Caco-2 (cell line): ENCODE results near the gene ROBO4. TPM values are rescaled to one million over a fixed set of nuclear protein-coding genes. Genes with fewer than 3 reads are reported as not detected.

Source experiments
- BruUV-seq: library from RNA; stranded (reverse); fragments of 400-500 nt; replicated peaks from 2 replicates; lab custom pipeline; 2021; lab: Mats Ljungman, UMichigan
- CTCF ChIA-PET: fragments of 300-600 bp; sonication (Branson Sonifier 250); formaldehyde crosslinking; loops from one replicate; lab custom pipeline; 2022; ENCODE audit warnings: antibody characterized with exemption; lab: Charles Lee
- POLR2A ChIA-PET: fragments of 300-600 bp; sonication (Branson Sonifier 250); formaldehyde crosslinking; loops from one replicate; lab custom pipeline; 2022; ENCODE audit warnings: antibody characterized with exemption; lab: Charles Lee
- DNase-seq, 2 experiments: peaks; one replicate each; pipeline versions ENCODE4 v3.0.0 to v3.0.0-alpha.2; 2020 to 2022
- H3K27me3 ChIP-seq: replicated peaks from 2 replicates; pipeline ENCODE4 v1.6.0; 2011; ENCODE audit warnings: low read length; ENCODE audit not compliant: control insufficient read depth, insufficient read depth
- H3K36me3 ChIP-seq: 2 replicates; pipeline ENCODE4 v1.5.1; 2011; ENCODE audit warnings: low read length; ENCODE audit not compliant: control insufficient read depth, insufficient read depth
- H3K4me1 ChIP-seq: fragments of 250-450 bp; sonication (Bioruptor Pico); 2 replicates; pipeline ENCODE4 v1.5.1; 2020; ENCODE audit warnings: mild to moderate bottlenecking
- H3K4me3 ChIP-seq: 2 replicates; pipeline ENCODE4 v1.5.1; 2011; ENCODE audit warnings: low read depth, mild to moderate bottlenecking, control low read depth, low read length
- H3K9me3 ChIP-seq: fragments of 250-450 bp; sonication (Bioruptor Pico); 2 replicates; pipeline ENCODE4 v1.5.1; 2020; ENCODE audit warnings: mild to moderate bottlenecking, moderate library complexity
- H3K27ac Mint-ChIP-seq: one replicate; pipeline ENCODE4 v1.8.0; 2022; ENCODE audit warnings: mixed read lengths; ENCODE audit not compliant: unreplicated experiment
- H3K27me3 Mint-ChIP-seq: one replicate; pipeline ENCODE4 v1.8.0; 2022; ENCODE audit warnings: mixed read lengths; ENCODE audit not compliant: insufficient read depth, unreplicated experiment
- H3K36me3 Mint-ChIP-seq: one replicate; pipeline ENCODE4 v1.8.0; 2022; ENCODE audit warnings: mild to moderate bottlenecking, mixed read lengths; ENCODE audit not compliant: insufficient read depth, unreplicated experiment
- H3K4me1 Mint-ChIP-seq: one replicate; pipeline ENCODE4 v1.8.0; 2022; ENCODE audit warnings: low read depth, mixed read lengths; ENCODE audit not compliant: unreplicated experiment
- H3K4me3 Mint-ChIP-seq: one replicate; pipeline ENCODE4 v1.8.0; 2022; ENCODE audit warnings: mild to moderate bottlenecking, moderate library complexity, mixed read lengths; ENCODE audit not compliant: unreplicated experiment
- H3K9me3 Mint-ChIP-seq: one replicate; pipeline ENCODE4 v1.8.0; 2022; ENCODE audit warnings: mixed read lengths; ENCODE audit not compliant: unreplicated experiment
- CTCF ChIP-seq, 2 experiments: fragments of 200-600 bp in 1 of 2; IDR thresholded peaks; 1 replicate in 1 of 2; 2 replicates in 1 of 2; pipeline versions ENCODE4 v1.5.1 to v1.8.0; 2011 to 2022; ENCODE audit warnings: antibody characterized with exemption in 1 of 2, control low read depth in 1 of 2, inconsistent platforms in 1 of 2, low read depth in 1 of 2, low read length in 1 of 2, mild to moderate bottlenecking in 1 of 2, moderate library complexity in 1 of 2; ENCODE audit not compliant: insufficient read depth in 1 of 2, severe bottlenecking in 1 of 2, unreplicated experiment in 1 of 2
- intact Hi-C: fragments of 100-400 bp; cut with micrococcal nuclease; formaldehyde crosslinking; loops from one replicate; pipeline ENCODE4 v1.10.0; 2022; ENCODE audit not compliant: unreplicated experiment
- total RNA-seq: library from RNA; stranded (reverse); gene quantifications from 2 replicates; pipeline ENCODE4 v1.2.3, GENCODE V29; 2022

Gene ROBO4
- total RNA-seq, 1 experiment from 2014 or later = not detected

GRCh38 chr11:124920356-124920755 is 22.7 kb upstream of the ROBO4 start:
- Mint-ChIP-seq H3K27ac (no peak overlapping the region), H3K4me3 (no peak overlapping the region), H3K4me1 (no peaks in the 10 kb centered on the region), H3K36me3 (no peaks in the 10 kb centered on the region), H3K9me3 (peaks cover 11% of the 10 kb centered on the region), H3K27me3 (peaks cover 30% of the 10 kb centered on the region)
- Histone ChIP-seq H3K36me3 (no peaks in the 10 kb centered on the region), H3K9me3 (no peaks in the 10 kb centered on the region), H3K27me3 (no peaks in the 10 kb centered on the region), H3K4me1 (no peaks in the 10 kb centered on the region), H3K4me3 (no peak overlapping the region)
- BruUV-seq = no TSS peak
- DNase-seq = no peak
- CTCF ChIA-PET = no interaction called here
- POLR2A ChIA-PET = no interaction called here
- intact Hi-C loops = no loop called here
- TF ChIP-seq CTCF (IDR thresholded peaks at IDR 0.05; ENCODE audit: insufficient read depth in 1 of 2, low read depth in 1 of 2, low read length in 1 of 2, severe bottlenecking in 1 of 2, unreplicated experiment in 1 of 2) = no peak

- H3K9me3 Mint-ChIP-seq = peaks cover 15% of the 10 kb centered on the region
- H3K4me3 Mint-ChIP-seq = no peak overlapping the region
- H3K27me3 Mint-ChIP-seq = peaks cover 31% of the 10 kb centered on the region
- intact Hi-C loops = no loop called here
- Histone ChIP-seq H3K36me3 (no peaks in the 10 kb centered on the region), H3K9me3 (no peaks in the 10 kb centered on the region), H3K4me3 (no peak overlapping the region), H3K27me3 (no peaks in the 10 kb centered on the region), H3K4me1 (no peaks in the 10 kb centered on the region)
- ChIA-PET CTCF (interaction anchor here (0.6 kb wide), 1 partner anchor 222 kb away, joined by 3 read pairs; no protein-coding TSS in a partner anchor), POLR2A (no interaction called here)
- DNase-seq = no peak
- H3K36me3 Mint-ChIP-seq = no peaks in the 10 kb centered on the region
- TF ChIP-seq CTCF (IDR thresholded peaks at IDR 0.05; ENCODE audit: insufficient read depth in 1 of 2, low read depth in 1 of 2, low read length in 1 of 2, severe bottlenecking in 1 of 2, unreplicated experiment in 1 of 2) = no peak
- BruUV-seq = no TSS peak
- no peaks in the 10 kb centered on the region for H3K4me1 Mint-ChIP-seq
- H3K27ac Mint-ChIP-seq = no peak overlapping the region
Measured at GRCh38 chr11:124919898-124920297, 22.2 kb upstream of the ROBO4 start.

- ChIA-PET CTCF (no interaction called here), POLR2A (no interaction called here)
- no peak within 1 kb of the TSS for H3K4me3 ChIP-seq
- Mint-ChIP-seq H3K4me3 (no peak within 1 kb of the TSS), H3K27me3 (peaks cover 27% of the 10 kb centered on the region), H3K9me3 (peaks cover 25% of the 10 kb centered on the region), H3K27ac (no peak within 1 kb of the TSS), H3K36me3 (no peaks in the 10 kb centered on the region), H3K4me1 (no peaks in the 10 kb centered on the region)
- H3K27me3 ChIP-seq = no peaks in the 10 kb centered on the region
- no peaks in the 10 kb centered on the region for H3K4me1 ChIP-seq
- intact Hi-C loops = no loop called here
- BruUV-seq = no TSS peak
- H3K36me3 ChIP-seq = no peaks in the 10 kb centered on the region
- no peak for TF ChIP-seq CTCF (IDR thresholded peaks at IDR 0.05; ENCODE audit: insufficient read depth in 1 of 2, low read depth in 1 of 2, low read length in 1 of 2, severe bottlenecking in 1 of 2, unreplicated experiment in 1 of 2)
- no peak for DNase-seq
- no peaks in the 10 kb centered on the region for H3K9me3 ChIP-seq
Measured at GRCh38 chr11:124918950-124919349, 21.3 kb upstream of the ROBO4 start, which contains the start of gene HEPN1. TSS of gene HEPN1 (plus strand) at chr11:124919250.
